Endothelial cell of umbilical vein (primary cell): ENCODE results near the gene AP5S1. TPM values are rescaled to one million over a fixed set of nuclear protein-coding genes. Genes with fewer than 3 reads are reported as not detected.

Source experiments
- BruUV-seq: library from RNA; stranded (reverse); fragments of 400-500 nt; replicated peaks from 2 replicates; lab custom pipeline; 2021; lab: Mats Ljungman, UMichigan
- CTCF ChIA-PET: fragments of 300-600, 350-600 bp; sonication (Branson Sonifier 250); formaldehyde crosslinking; loops from one replicate; lab custom pipeline; 2021; ENCODE audit warnings: antibody characterized with exemption, inconsistent platforms; lab: Charles Lee
- POLR2A ChIA-PET: fragments of 300-600, 350-600 bp; sonication (Branson Sonifier 250); formaldehyde crosslinking; loops from one replicate; lab custom pipeline; 2021; ENCODE audit warnings: antibody characterized with exemption, inconsistent platforms; lab: Charles Lee
- DNase-seq: peaks from one replicate; pipeline ENCODE4 v3.0.0-alpha.2; 2011; ENCODE audit warnings: low read depth, low spot score
- FAIRE-seq: peaks from 2 replicates; lab custom pipeline; 2011; peaks lifted over from hg19 to GRCh38; lab: Jason Lieb, UNC
- H2AFZ ChIP-seq: 2 replicates; pipeline ENCODE4 v1.6.0; 2012; ENCODE audit warnings: low read depth, low read length, control low read depth, inconsistent platforms
- H3K27ac ChIP-seq: 2 replicates; pipeline ENCODE4 v1.5.1; 2011; ENCODE audit warnings: low read depth, mild to moderate bottlenecking, control low read depth, low read length, moderate library complexity; ENCODE audit not compliant: insufficient read depth
- H3K27me3 ChIP-seq, 2 experiments: 2 replicates each; pipeline versions ENCODE4 v1.6.0 to v1.6.1; 2011; ENCODE audit warnings: low read length in 2 of 2, mixed read lengths in 1 of 2; ENCODE audit not compliant: control insufficient read depth in 2 of 2, insufficient read depth in 2 of 2
- H3K36me3 ChIP-seq, 2 experiments: 2 replicates in 1 of 2; 3 replicates in 1 of 2; pipeline ENCODE4 v1.5.1; 2011; ENCODE audit warnings: low read length in 2 of 2, mild to moderate bottlenecking in 1 of 2, moderate library complexity in 1 of 2; ENCODE audit not compliant: control insufficient read depth in 2 of 2, insufficient read depth in 2 of 2; ENCODE audit errors: extremely low read depth in 1 of 2
- H3K4me1 ChIP-seq: 3 replicates; pipeline ENCODE4 v1.5.1; 2011; ENCODE audit warnings: mild to moderate bottlenecking, low read length; ENCODE audit not compliant: control insufficient read depth, insufficient read depth; ENCODE audit errors: extremely low read depth
- H3K4me2 ChIP-seq: 2 replicates; pipeline ENCODE4 v1.6.1; 2011; ENCODE audit warnings: low read length, control low read depth, mixed read lengths; ENCODE audit not compliant: insufficient read depth
- H3K4me3 ChIP-seq, 3 experiments: fragments of 200-600 bp in 1 of 3; sonication (generic), shearing (Covaris generic) in 1 of 3; replicated peaks in 1 of 3; 2 replicates each; pipeline ENCODE4 v1.5.1; 2011 to 2016; ENCODE audit warnings: control low read depth in 3 of 3, low read length in 3 of 3, mild to moderate bottlenecking in 2 of 3, inconsistent platforms in 1 of 3, low read depth in 1 of 3, moderate library complexity in 1 of 3; ENCODE audit not compliant: insufficient read depth in 1 of 3
- H3K79me2 ChIP-seq: 2 replicates; pipeline ENCODE4 v1.6.0; 2012; ENCODE audit warnings: low read length, inconsistent platforms; ENCODE audit not compliant: control insufficient read depth, insufficient read depth
- H3K9ac ChIP-seq: replicated peaks from 2 replicates; pipeline ENCODE3; 2011; ENCODE audit warnings: low read length, control low read depth; ENCODE audit not compliant: insufficient read depth; ENCODE audit errors: extremely low read depth
- H3K9me1 ChIP-seq: replicated peaks from 3 replicates; pipeline ENCODE4 v1.6.0; 2011; ENCODE audit warnings: mild to moderate bottlenecking, low read length; ENCODE audit not compliant: control insufficient read depth, insufficient read depth; ENCODE audit errors: extremely low read depth
- H3K9me3 ChIP-seq: replicated peaks from 2 replicates; pipeline ENCODE4 v1.5.1; 2012; ENCODE audit warnings: low read length, inconsistent platforms; ENCODE audit not compliant: control insufficient read depth, insufficient read depth
- H4K20me1 ChIP-seq: replicated peaks from 2 replicates; pipeline ENCODE3; 2011; ENCODE audit warnings: mild to moderate bottlenecking, low read length; ENCODE audit not compliant: control insufficient read depth, insufficient read depth; ENCODE audit errors: extremely low read depth
- EZH2 ChIP-seq: IDR thresholded peaks from 2 replicates; pipeline ENCODE4 v1.6.1; 2012; ENCODE audit warnings: borderline replicate concordance, low read depth, mild to moderate bottlenecking, moderate library complexity, low read length, inconsistent platforms; ENCODE audit not compliant: severe bottlenecking
- FOS ChIP-seq: IDR thresholded peaks from 2 replicates; pipeline ENCODE4 v1.6.1; 2011; ENCODE audit warnings: mild to moderate bottlenecking, low read length, moderate library complexity, borderline replicate concordance; ENCODE audit not compliant: insufficient read depth
- GATA2 ChIP-seq: IDR thresholded peaks from 2 replicates; pipeline ENCODE4 v1.7.0; 2011; ENCODE audit warnings: low read depth, mild to moderate bottlenecking, moderate library complexity, mixed read lengths, low read length; ENCODE audit not compliant: insufficient read length, insufficient read depth
- MYC ChIP-seq: IDR thresholded peaks from one replicate; pipeline ENCODE4 v1.6.1; 2011; ENCODE audit warnings: mild to moderate bottlenecking, low read depth, low read length
- POLR2A ChIP-seq: IDR thresholded peaks from 2 replicates; pipeline ENCODE4 v1.6.1; 2012; ENCODE audit warnings: low read depth, mild to moderate bottlenecking, control low read depth, low read length
- dilution Hi-C: fragments of 300-500 bp; cut with MboI; formaldehyde crosslinking; loops from one replicate; pipeline ENCODE4 v1.15.0; 2019; ENCODE audit warnings: low sequenced_read_pairs; ENCODE audit not compliant: extremely low pct_ligation_motif_present
- intact Hi-C: fragments of 100-400 bp; cut with micrococcal nuclease; formaldehyde crosslinking; loops from one replicate; pipeline ENCODE4 v1.10.0; 2022
- polyA plus RNA-seq, 4 experiments: library from polyadenylated mRNA; depleted of rRNA in 3 of 4; stranded (reverse) in 3 of 4; unstranded in 1 of 4; fragments of >200 nt; gene quantifications; 2 replicates each; pipeline versions ENCODE4 v1.2.1 to v1.2.3, GENCODE V29; 2011 to 2012; ENCODE audit warnings: missing spikeins in 1 of 4
- total RNA-seq: library from RNA; stranded (reverse); gene quantifications from 2 replicates; pipeline ENCODE4 v1.2.3, GENCODE V29; 2021
- TF ChIP-seq, protein P1 (sequence below), 2 donors: IDR thresholded peaks; 1 replicate in 1 of 2; 2 replicates in 1 of 2; pipeline ENCODE4 v1.5.1; 2011; ENCODE audit warnings: low read length in 2 of 2, mild to moderate bottlenecking in 2 of 2, moderate library complexity in 2 of 2, control low read depth in 1 of 2, inconsistent platforms in 1 of 2, low read depth in 1 of 2; ENCODE audit not compliant: insufficient read depth in 1 of 2; ENCODE audit errors: extremely low read depth in 1 of 2
- TF ChIP-seq, protein P2 (sequence below): IDR thresholded peaks from 2 replicates; pipeline ENCODE4 v1.6.1; 2011; ENCODE audit not compliant: insufficient read depth, insufficient read length

The AP5S1 gene
- total and polyA plus RNA-seq, 2 donors (not counting 3 experiments of a cell fraction or from before 2014, with no cell fraction given): 15.7 to 22.0 TPM

DNA sequence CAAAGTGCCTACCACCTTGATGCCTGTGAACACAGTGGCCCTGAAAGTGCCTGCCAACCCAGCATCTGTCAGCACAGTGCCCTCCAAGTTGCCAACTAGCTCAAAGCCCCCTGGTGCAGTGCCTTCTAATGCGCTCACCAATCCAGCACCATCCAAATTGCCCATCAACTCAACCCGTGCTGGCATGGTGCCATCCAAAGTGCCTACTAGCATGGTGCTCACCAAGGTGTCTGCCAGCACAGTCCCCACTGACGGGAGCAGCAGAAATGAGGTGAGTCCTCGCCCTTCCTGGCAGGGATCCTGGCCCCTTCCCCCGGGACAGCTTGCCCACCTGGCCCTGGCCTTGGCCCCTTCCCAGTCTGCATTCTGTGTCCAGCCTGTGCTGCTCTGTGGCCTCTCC lies 44.2 kb downstream of the AP5S1 start:
- Histone ChIP-seq H3K27ac (no peak overlapping the region), H3K27me3 (no peaks in the 10 kb centered on the region), H2AFZ (no peak overlapping the region), H3K79me2 (no peaks in the 10 kb centered on the region), H4K20me1 (no peaks in the 10 kb centered on the region), H3K9me1 (no peaks in the 10 kb centered on the region), H3K36me3 (peaks cover 23 to 66% of the 10 kb centered on the region in 2 experiments), H3K9ac (no peak overlapping the region), H3K9me3 (no peaks in the 10 kb centered on the region), H3K4me3 (no peak overlapping the region), H3K4me1 (no peaks in the 10 kb centered on the region), H3K4me2 (no peak overlapping the region)
- DNase-seq (no peak), FAIRE-seq (no peak)
- POLR2A ChIA-PET: no interaction called here
- intact Hi-C loops (no loop called here), dilution Hi-C loops (no loop called here)
- no TSS peak for BruUV-seq
- no peak for TF ChIP-seq GATA2
- TF ChIP-seq, protein P1, sequence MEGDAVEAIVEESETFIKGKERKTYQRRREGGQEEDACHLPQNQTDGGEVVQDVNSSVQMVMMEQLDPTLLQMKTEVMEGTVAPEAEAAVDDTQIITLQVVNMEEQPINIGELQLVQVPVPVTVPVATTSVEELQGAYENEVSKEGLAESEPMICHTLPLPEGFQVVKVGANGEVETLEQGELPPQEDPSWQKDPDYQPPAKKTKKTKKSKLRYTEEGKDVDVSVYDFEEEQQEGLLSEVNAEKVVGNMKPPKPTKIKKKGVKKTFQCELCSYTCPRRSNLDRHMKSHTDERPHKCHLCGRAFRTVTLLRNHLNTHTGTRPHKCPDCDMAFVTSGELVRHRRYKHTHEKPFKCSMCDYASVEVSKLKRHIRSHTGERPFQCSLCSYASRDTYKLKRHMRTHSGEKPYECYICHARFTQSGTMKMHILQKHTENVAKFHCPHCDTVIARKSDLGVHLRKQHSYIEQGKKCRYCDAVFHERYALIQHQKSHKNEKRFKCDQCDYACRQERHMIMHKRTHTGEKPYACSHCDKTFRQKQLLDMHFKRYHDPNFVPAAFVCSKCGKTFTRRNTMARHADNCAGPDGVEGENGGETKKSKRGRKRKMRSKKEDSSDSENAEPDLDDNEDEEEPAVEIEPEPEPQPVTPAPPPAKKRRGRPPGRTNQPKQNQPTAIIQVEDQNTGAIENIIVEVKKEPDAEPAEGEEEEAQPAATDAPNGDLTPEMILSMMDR (IDR thresholded peaks at IDR 0.05; ENCODE audit: extremely low read depth in 1 of 2, insufficient read depth in 1 of 2, low read depth in 1 of 2, low read length in 2 of 2): no peak
- no peak for TF ChIP-seq EZH2
- TF ChIP-seq FOS: no peak
- TF ChIP-seq POLR2A: no peak
- TF ChIP-seq MYC: no peak
- TF ChIP-seq, protein P2, sequence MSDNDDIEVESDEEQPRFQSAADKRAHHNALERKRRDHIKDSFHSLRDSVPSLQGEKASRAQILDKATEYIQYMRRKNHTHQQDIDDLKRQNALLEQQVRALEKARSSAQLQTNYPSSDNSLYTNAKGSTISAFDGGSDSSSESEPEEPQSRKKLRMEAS: no peak
- CTCF ChIA-PET: interaction anchor here (1.5 kb wide), 1 partner anchor 9 kb away, joined by 4 read pairs; no protein-coding TSS in a partner anchor
